A549 (cell line): ENCODE results near the gene TXNL1.

ENCODE experiments used
- POLR2A ChIP-seq: IDR thresholded peaks from 2 replicates; pipeline ENCODE4 v1.6.1; 2012; ENCODE audit warnings: mild to moderate bottlenecking, low read length
- TF ChIP-seq, protein P1 (sequence below): fragments of >200 bp; sonication (Bioruptor Twin); formaldehyde crosslinking; IDR thresholded peaks from 3 replicates; pipeline ENCODE4 v1.5.1; 2016
- TF ChIP-seq, protein P2 (sequence below): fragments of 200-600 bp; sonication (generic); IDR thresholded peaks from 2 replicates; pipeline ENCODE4 v1.6.1; 2016; ENCODE audit warnings: antibody characterized with exemption, mild to moderate bottlenecking, moderate library complexity

DNA sequence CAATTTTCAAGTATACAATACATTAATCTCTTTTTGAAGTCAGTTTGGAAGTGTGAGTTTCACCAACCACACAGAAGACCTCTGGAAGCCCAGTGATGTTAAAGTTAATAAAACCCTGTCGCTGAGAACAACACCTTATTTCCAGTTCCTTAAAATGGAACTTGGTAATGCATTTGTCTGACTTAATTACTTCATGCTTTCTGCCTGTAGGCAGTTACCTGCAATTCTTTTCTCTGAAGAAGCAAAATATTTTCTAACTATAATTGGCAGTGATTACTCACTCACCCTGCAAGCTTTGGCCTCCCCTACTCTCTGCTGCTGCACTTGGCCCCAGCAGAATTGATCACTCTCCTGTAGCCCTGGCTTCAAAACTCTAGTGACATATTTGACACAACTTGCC, 81.5 kb downstream of the TXNL1 start:
- TF ChIP-seq, protein P1, sequence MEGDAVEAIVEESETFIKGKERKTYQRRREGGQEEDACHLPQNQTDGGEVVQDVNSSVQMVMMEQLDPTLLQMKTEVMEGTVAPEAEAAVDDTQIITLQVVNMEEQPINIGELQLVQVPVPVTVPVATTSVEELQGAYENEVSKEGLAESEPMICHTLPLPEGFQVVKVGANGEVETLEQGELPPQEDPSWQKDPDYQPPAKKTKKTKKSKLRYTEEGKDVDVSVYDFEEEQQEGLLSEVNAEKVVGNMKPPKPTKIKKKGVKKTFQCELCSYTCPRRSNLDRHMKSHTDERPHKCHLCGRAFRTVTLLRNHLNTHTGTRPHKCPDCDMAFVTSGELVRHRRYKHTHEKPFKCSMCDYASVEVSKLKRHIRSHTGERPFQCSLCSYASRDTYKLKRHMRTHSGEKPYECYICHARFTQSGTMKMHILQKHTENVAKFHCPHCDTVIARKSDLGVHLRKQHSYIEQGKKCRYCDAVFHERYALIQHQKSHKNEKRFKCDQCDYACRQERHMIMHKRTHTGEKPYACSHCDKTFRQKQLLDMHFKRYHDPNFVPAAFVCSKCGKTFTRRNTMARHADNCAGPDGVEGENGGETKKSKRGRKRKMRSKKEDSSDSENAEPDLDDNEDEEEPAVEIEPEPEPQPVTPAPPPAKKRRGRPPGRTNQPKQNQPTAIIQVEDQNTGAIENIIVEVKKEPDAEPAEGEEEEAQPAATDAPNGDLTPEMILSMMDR = no peak
- TF ChIP-seq POLR2A = no peak
- TF ChIP-seq, protein P2, sequence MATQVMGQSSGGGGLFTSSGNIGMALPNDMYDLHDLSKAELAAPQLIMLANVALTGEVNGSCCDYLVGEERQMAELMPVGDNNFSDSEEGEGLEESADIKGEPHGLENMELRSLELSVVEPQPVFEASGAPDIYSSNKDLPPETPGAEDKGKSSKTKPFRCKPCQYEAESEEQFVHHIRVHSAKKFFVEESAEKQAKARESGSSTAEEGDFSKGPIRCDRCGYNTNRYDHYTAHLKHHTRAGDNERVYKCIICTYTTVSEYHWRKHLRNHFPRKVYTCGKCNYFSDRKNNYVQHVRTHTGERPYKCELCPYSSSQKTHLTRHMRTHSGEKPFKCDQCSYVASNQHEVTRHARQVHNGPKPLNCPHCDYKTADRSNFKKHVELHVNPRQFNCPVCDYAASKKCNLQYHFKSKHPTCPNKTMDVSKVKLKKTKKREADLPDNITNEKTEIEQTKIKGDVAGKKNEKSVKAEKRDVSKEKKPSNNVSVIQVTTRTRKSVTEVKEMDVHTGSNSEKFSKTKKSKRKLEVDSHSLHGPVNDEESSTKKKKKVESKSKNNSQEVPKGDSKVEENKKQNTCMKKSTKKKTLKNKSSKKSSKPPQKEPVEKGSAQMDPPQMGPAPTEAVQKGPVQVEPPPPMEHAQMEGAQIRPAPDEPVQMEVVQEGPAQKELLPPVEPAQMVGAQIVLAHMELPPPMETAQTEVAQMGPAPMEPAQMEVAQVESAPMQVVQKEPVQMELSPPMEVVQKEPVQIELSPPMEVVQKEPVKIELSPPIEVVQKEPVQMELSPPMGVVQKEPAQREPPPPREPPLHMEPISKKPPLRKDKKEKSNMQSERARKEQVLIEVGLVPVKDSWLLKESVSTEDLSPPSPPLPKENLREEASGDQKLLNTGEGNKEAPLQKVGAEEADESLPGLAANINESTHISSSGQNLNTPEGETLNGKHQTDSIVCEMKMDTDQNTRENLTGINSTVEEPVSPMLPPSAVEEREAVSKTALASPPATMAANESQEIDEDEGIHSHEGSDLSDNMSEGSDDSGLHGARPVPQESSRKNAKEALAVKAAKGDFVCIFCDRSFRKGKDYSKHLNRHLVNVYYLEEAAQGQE = no peak
